H9 (cell line): ENCODE data around the gene LAMP5. TPM values are rescaled to one million over a fixed set of nuclear protein-coding genes. Genes with fewer than 3 reads are reported as not detected.

ENCODE experiments used
- DNase-seq: peaks from one replicate; pipeline ENCODE4 v3.0.0-alpha.2; 2017
- H2AFZ ChIP-seq: one replicate; pipeline ENCODE4 v1.6.1; 2013; ENCODE audit warnings: mild to moderate bottlenecking, low read length, control low read depth, moderate library complexity
- H2AK5ac ChIP-seq: 2 replicates; pipeline ENCODE4 v1.6.1; 2013; ENCODE audit warnings: low read length, control low read depth, mixed read lengths; ENCODE audit not compliant: insufficient read length
- H2BK120ac ChIP-seq: one replicate; pipeline ENCODE4 v1.6.1; 2013; ENCODE audit warnings: low read depth, mild to moderate bottlenecking, low read length, control low read depth, inconsistent platforms; ENCODE audit not compliant: poor library complexity, severe bottlenecking
- H2BK12ac ChIP-seq: 2 replicates; pipeline ENCODE4 v1.6.1; 2013; ENCODE audit warnings: low read length, control low read depth, mixed read lengths, low read depth; ENCODE audit not compliant: insufficient read length
- H2BK15ac ChIP-seq: 2 replicates; pipeline ENCODE4 v1.6.1; 2013; ENCODE audit warnings: low read depth, low read length, control low read depth
- H2BK20ac ChIP-seq: one replicate; pipeline ENCODE4 v1.6.1; 2013; ENCODE audit warnings: low read depth, mild to moderate bottlenecking, low read length, control low read depth, inconsistent platforms; ENCODE audit not compliant: poor library complexity, severe bottlenecking
- H2BK5ac ChIP-seq: 2 replicates; pipeline ENCODE4 v1.6.1; 2013; ENCODE audit warnings: low read length, control low read depth, mixed read lengths; ENCODE audit not compliant: insufficient read length
- H3K14ac ChIP-seq: 2 replicates; pipeline ENCODE4 v1.6.1; 2013; ENCODE audit warnings: low read length, control low read depth; ENCODE audit not compliant: insufficient read depth
- H3K18ac ChIP-seq: 2 replicates; pipeline ENCODE4 v1.6.1; 2013; ENCODE audit warnings: low read depth, mild to moderate bottlenecking, mixed read lengths, low read length, control low read depth; ENCODE audit not compliant: insufficient read length
- H3K23ac ChIP-seq: 2 replicates; pipeline ENCODE4 v1.6.1; 2013; ENCODE audit warnings: low read length, control low read depth, mixed read lengths, low read depth; ENCODE audit not compliant: insufficient read length
- H3K23me2 ChIP-seq: 2 replicates; pipeline ENCODE4 v1.6.1; 2013; ENCODE audit warnings: low read depth, mild to moderate bottlenecking, mixed read lengths, low read length, control low read depth; ENCODE audit not compliant: insufficient read length, poor library complexity, severe bottlenecking
- H3K27ac ChIP-seq: 2 replicates; pipeline ENCODE4 v1.5.1; 2013; ENCODE audit warnings: low read length, control low read depth, mixed read lengths, low read depth; ENCODE audit not compliant: insufficient read length
- H3K27me3 ChIP-seq: 2 replicates; pipeline ENCODE4 v1.6.1; 2013; ENCODE audit warnings: low read length, control low read depth, inconsistent platforms; ENCODE audit not compliant: insufficient read depth
- H3K4ac ChIP-seq: 2 replicates; pipeline ENCODE4 v1.6.1; 2013; ENCODE audit warnings: low read depth, mild to moderate bottlenecking, control low read depth, inconsistent platforms, low read length, moderate library complexity
- H3K4me1 ChIP-seq: 2 replicates; pipeline ENCODE4 v1.6.1; 2013; ENCODE audit warnings: low read length, control low read depth, inconsistent platforms; ENCODE audit not compliant: insufficient read depth
- H3K4me2 ChIP-seq: 2 replicates; pipeline ENCODE4 v1.6.1; 2013; ENCODE audit warnings: low read length, control low read depth, mixed read lengths; ENCODE audit not compliant: insufficient read length, insufficient read depth
- H3K56ac ChIP-seq: 2 replicates; pipeline ENCODE4 v1.6.1; 2013; ENCODE audit warnings: low read depth, mild to moderate bottlenecking, mixed read lengths, low read length, control low read depth; ENCODE audit not compliant: insufficient read length
- H3K79me1 ChIP-seq: 2 replicates; pipeline ENCODE4 v1.6.1; 2013; ENCODE audit warnings: low read depth, mild to moderate bottlenecking, moderate library complexity, low read length, control low read depth, inconsistent platforms; ENCODE audit not compliant: insufficient read depth, poor library complexity, severe bottlenecking
- H3K79me2 ChIP-seq: 2 replicates; pipeline ENCODE4 v1.6.1; 2013; ENCODE audit warnings: low read length, control low read depth, inconsistent platforms; ENCODE audit not compliant: insufficient read depth
- H3K9ac ChIP-seq: 2 replicates; pipeline ENCODE4 v1.6.1; 2013; ENCODE audit warnings: low read length, control low read depth, mixed read lengths; ENCODE audit not compliant: insufficient read length; ENCODE audit errors: extremely low read depth
- H3K9me3 ChIP-seq: one replicate; pipeline ENCODE4 v1.6.1; 2013; ENCODE audit warnings: low read depth, low read length, inconsistent platforms; ENCODE audit not compliant: control insufficient read depth
- H3T11ph ChIP-seq: one replicate; pipeline ENCODE4 v1.6.1; 2013; ENCODE audit warnings: mild to moderate bottlenecking, low read length, control low read depth, inconsistent platforms
- H4K20me1 ChIP-seq: one replicate; pipeline ENCODE4 v1.6.1; 2013; ENCODE audit not compliant: control insufficient read depth, insufficient read length, insufficient read depth
- H4K5ac ChIP-seq: 2 replicates; pipeline ENCODE4 v1.6.1; 2013; ENCODE audit warnings: low read depth, mild to moderate bottlenecking, mixed read lengths, low read length, control low read depth; ENCODE audit not compliant: insufficient read length
- H4K8ac ChIP-seq: replicated peaks from 2 replicates; pipeline ENCODE4 v1.6.1; 2013; ENCODE audit warnings: low read length, control low read depth, mixed read lengths, low read depth; ENCODE audit not compliant: insufficient read length
- H4K91ac ChIP-seq: 2 replicates; pipeline ENCODE4 v1.6.1; 2013; ENCODE audit warnings: low read depth, mild to moderate bottlenecking, moderate library complexity, mixed read lengths, low read length, control low read depth; ENCODE audit not compliant: insufficient read length
- H3K27ac Mint-ChIP-seq, 3 experiments: 2 replicates in 2 of 3; 3 replicates in 1 of 3; pipeline ENCODE4 v1.8.0; 2020 to 2021; ENCODE audit warnings: mixed read lengths in 3 of 3, mild to moderate bottlenecking in 1 of 3, moderate library complexity in 1 of 3
- H3K27me3 Mint-ChIP-seq: 2 replicates; pipeline ENCODE4 v1.8.0; 2021; ENCODE audit warnings: low read depth, mild to moderate bottlenecking, moderate library complexity, mixed read lengths
- H3K36me3 Mint-ChIP-seq, 3 experiments: 2 replicates in 2 of 3; 3 replicates in 1 of 3; pipeline ENCODE4 v1.8.0; 2020 to 2021; ENCODE audit warnings: low read depth in 3 of 3, mixed read lengths in 3 of 3; ENCODE audit not compliant: insufficient read depth in 1 of 3
- H3K4me1 Mint-ChIP-seq, 2 experiments: 2 replicates each; pipeline ENCODE4 v1.8.0; 2020; ENCODE audit warnings: mixed read lengths in 2 of 2
- H3K4me3 Mint-ChIP-seq, 2 experiments: 2 replicates in 1 of 2; 3 replicates in 1 of 2; pipeline ENCODE4 v1.8.0; 2020 to 2021; ENCODE audit warnings: mild to moderate bottlenecking in 2 of 2, mixed read lengths in 2 of 2, moderate library complexity in 1 of 2
- H3K9me3 Mint-ChIP-seq, 2 experiments: 2 replicates in 1 of 2; 3 replicates in 1 of 2; pipeline ENCODE4 v1.8.0; 2020; ENCODE audit warnings: mild to moderate bottlenecking in 2 of 2, mixed read lengths in 2 of 2, moderate library complexity in 1 of 2
- WGBS: extraction: QIAGEN DNeasy Blood & Tissue Kit; methylation state at CpG from one replicate; pipeline ENCODE4 v1.1.7; 2013; ENCODE audit warnings: missing lambda C conversion rate, low lambda C conversion rate, mixed read lengths; ENCODE audit not compliant: insufficient read length; ENCODE audit errors: extremely low coverage; 5-methylcytosine and 5-hydroxymethylcytosine counted together
- total RNA-seq: library from RNA; stranded (reverse); gene quantifications from 2 replicates; pipeline ENCODE4 v1.2.1, GENCODE V29; 2021
- TF ChIP-seq, protein P1 (sequence below): fragments of 200-600 bp; sonication (generic); conservative IDR thresholded peaks from 3 replicates; pipeline ENCODE4 v1.8.0; 2021; ENCODE audit warnings: antibody characterized with exemption, mild to moderate bottlenecking

The LAMP5 gene
- total RNA-seq, 1 experiment from 2014 or later = 0.35 TPM

DNA sequence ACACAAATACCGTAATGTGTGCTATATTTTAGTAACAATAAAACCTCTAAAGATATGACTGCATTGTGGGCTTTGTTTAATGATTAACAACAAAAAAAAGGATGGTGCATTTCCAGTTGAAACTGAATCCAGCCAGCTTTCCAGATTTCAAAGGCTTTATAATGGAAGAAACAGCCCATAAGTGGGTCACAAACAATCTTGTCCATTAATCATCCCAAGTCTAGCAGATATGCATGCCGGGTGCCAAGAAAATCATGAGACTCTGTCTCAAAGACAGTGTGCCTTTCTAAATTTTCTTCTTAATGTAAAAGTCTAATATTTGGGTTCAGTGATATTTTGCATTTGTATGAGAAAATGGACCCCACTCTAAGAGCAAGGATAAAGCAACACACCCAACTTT, 20.6 kb upstream of the LAMP5 start:
- no peak overlapping the region for H2BK5ac ChIP-seq
- TF ChIP-seq, protein P1, sequence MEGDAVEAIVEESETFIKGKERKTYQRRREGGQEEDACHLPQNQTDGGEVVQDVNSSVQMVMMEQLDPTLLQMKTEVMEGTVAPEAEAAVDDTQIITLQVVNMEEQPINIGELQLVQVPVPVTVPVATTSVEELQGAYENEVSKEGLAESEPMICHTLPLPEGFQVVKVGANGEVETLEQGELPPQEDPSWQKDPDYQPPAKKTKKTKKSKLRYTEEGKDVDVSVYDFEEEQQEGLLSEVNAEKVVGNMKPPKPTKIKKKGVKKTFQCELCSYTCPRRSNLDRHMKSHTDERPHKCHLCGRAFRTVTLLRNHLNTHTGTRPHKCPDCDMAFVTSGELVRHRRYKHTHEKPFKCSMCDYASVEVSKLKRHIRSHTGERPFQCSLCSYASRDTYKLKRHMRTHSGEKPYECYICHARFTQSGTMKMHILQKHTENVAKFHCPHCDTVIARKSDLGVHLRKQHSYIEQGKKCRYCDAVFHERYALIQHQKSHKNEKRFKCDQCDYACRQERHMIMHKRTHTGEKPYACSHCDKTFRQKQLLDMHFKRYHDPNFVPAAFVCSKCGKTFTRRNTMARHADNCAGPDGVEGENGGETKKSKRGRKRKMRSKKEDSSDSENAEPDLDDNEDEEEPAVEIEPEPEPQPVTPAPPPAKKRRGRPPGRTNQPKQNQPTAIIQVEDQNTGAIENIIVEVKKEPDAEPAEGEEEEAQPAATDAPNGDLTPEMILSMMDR = no peak
- no peak overlapping the region for H2AK5ac ChIP-seq
- H2BK15ac ChIP-seq = no peak overlapping the region
- H3K27me3 Mint-ChIP-seq = peaks cover 4% of the 10 kb centered on the region
- no peaks in the 10 kb centered on the region for H3K23me2 ChIP-seq
- no peak overlapping the region for H3K18ac ChIP-seq
- H3K27me3 ChIP-seq = no peaks in the 10 kb centered on the region
- WGBS = no CpG with 5 or more reads among the region's 2 CpGs
- no peak overlapping the region for H4K8ac ChIP-seq
- no peak overlapping the region for H3K27ac Mint-ChIP-seq
- no peaks in the 10 kb centered on the region for H3K4me1 ChIP-seq
- H3K23ac ChIP-seq = no peak overlapping the region
- no peak overlapping the region for H2AFZ ChIP-seq
- no peak overlapping the region for H3K4me2 ChIP-seq
- no peaks in the 10 kb centered on the region for H3K79me2 ChIP-seq
- H3K4me1 Mint-ChIP-seq = no peaks in the 10 kb centered on the region; a peak in 1 of 4 replicates
- H2BK12ac ChIP-seq = no peak overlapping the region
- no peak overlapping the region for H4K91ac ChIP-seq
- H2BK120ac ChIP-seq = no peak overlapping the region
- H3K27ac ChIP-seq = no peak overlapping the region
- DNase-seq = no peak
- no peak overlapping the region for H3K4me3 Mint-ChIP-seq
- no peaks in the 10 kb centered on the region for H4K20me1 ChIP-seq
- H3K9me3 ChIP-seq = no peaks in the 10 kb centered on the region
- no peaks in the 10 kb centered on the region for H3K79me1 ChIP-seq
- no peak overlapping the region for H4K5ac ChIP-seq
- no peaks in the 10 kb centered on the region for H3K36me3 Mint-ChIP-seq
- no peak overlapping the region for H3K56ac ChIP-seq
- no peak overlapping the region for H3T11ph ChIP-seq
- H2BK20ac ChIP-seq = no peak overlapping the region
- no peaks in the 10 kb centered on the region for H3K9me3 Mint-ChIP-seq
- no peak overlapping the region for H3K4ac ChIP-seq
- no peak overlapping the region for H3K14ac ChIP-seq
- no peak overlapping the region for H3K9ac ChIP-seq
